PFSK-1 (cell line): ENCODE results near the gene MBD3L5.
"Not testable (repeated sequence)": the region's sequence is repeated elsewhere in the genome, so short reads cannot be mapped to it uniquely, and the experiment has no call there.

Source experiments
- FOXP2 ChIP-seq: optimal IDR thresholded peaks from 2 replicates; pipeline ENCODE3; 2011; ENCODE audit warnings: borderline replicate concordance, control low read depth, inconsistent platforms; ENCODE audit not compliant: insufficient read depth; ENCODE audit errors: extremely low read length, extremely low read depth
- POLR2AphosphoS5 ChIP-seq: IDR thresholded peaks from 2 replicates; pipeline ENCODE4 v1.6.1; 2012; ENCODE audit warnings: low read depth, mild to moderate bottlenecking, control low read depth, low read length, moderate library complexity
- REST ChIP-seq, 2 experiments: IDR thresholded peaks; 2 replicates each; pipeline versions ENCODE4 v1.6.1 to v1.8.0; 2011 to 2012; ENCODE audit warnings: low read depth in 2 of 2, low read length in 2 of 2, control low read depth in 1 of 2, inconsistent platforms in 1 of 2, mild to moderate bottlenecking in 1 of 2, moderate library complexity in 1 of 2; ENCODE audit not compliant: insufficient read depth in 1 of 2
- SIN3A ChIP-seq: IDR thresholded peaks from 2 replicates; pipeline ENCODE4 v1.6.1; 2012; ENCODE audit warnings: mild to moderate bottlenecking, low read length, moderate library complexity, borderline replicate concordance; ENCODE audit not compliant: insufficient read depth
- TAF1 ChIP-seq: IDR thresholded peaks from 2 replicates; pipeline ENCODE4 v1.6.1; 2012; ENCODE audit warnings: low read length, control low read depth, borderline replicate concordance; ENCODE audit not compliant: insufficient read depth

MBD3L5 gene

GRCh38 chr19:7013678-7014077 lies 16.7 kb upstream of the MBD3L5 start:
- TF ChIP-seq REST (IDR thresholded peaks at IDR 0.05; ENCODE audit: insufficient read depth in 1 of 2, low read depth in 2 of 2, low read length in 2 of 2) (no peak), POLR2AphosphoS5 (no peak)

GRCh38 chr19:7018828-7019227 lies 11.6 kb upstream of the MBD3L5 start:
- no peak for TF ChIP-seq REST (IDR thresholded peaks at IDR 0.05; ENCODE audit: insufficient read depth in 1 of 2, low read depth in 2 of 2, low read length in 2 of 2)
- no peak for TF ChIP-seq POLR2AphosphoS5
- no peak for TF ChIP-seq FOXP2
- no peak for TF ChIP-seq SIN3A
- no peak for TF ChIP-seq TAF1

DNA sequence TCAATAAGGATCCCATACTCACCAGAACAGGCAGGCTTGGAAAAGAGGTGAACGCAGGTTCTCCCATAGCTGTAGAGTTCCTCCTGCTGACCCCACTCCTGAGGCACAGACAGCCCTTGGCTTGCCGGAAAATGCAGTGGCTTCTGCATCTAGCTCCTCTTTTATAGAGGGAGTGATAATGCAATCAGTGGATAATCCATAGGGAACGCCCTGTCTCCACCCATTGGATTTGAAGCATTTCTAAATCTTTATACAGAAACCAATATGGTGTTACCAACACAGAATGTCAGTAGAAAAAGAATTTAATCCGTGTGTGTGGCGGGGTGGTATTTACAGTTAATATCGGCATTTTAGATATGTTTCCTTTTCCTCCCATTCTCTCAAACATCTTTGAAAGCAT lies 9.0 kb upstream of the MBD3L5 start, which contains the start of gene MBD3L2B:
TSS of gene MBD3L2B (minus strand) at position 101 of the 400 bp plus-strand sequence. CDS start at position 67, 34 bp downstream.
- TF ChIP-seq TAF1, POLR2AphosphoS5, FOXP2: not testable (repeated sequence)

DNA sequence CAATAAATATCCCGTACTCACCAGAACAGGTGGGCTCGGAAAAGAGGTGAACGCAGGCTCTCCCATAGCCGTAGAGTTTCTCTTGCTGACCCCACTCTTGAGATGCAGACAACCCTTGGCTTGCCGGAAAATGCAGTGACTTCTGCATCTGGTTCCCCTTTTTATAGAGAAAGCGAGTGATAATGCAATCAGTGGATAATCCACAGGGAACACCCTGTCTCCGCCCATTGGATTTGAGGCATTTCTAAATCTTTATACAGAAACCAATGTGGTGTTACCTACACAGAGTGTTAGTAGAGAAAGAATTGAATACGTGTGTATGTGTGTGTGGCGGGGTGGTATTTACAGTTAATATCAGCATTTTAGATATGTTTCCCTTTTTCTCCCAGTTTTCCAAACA lies 9.7 kb downstream of the MBD3L5 start, which contains the start of gene MBD3L4:
TSS of gene MBD3L4 (minus strand) at position 101 of the 400 bp plus-strand sequence. CDS start at position 66, 35 bp downstream.
- not testable (repeated sequence) for TF ChIP-seq POLR2AphosphoS5, TAF1, SIN3A

GRCh38 chr19:7049021-7049420 lies 18.6 kb downstream of the MBD3L5 start, which contains the start of gene MBD3L2:
Gene MBD3L2 (plus strand): TSS chr19:7049321. CDS start chr19:7049374, 53 bp downstream.
- not testable (repeated sequence) for TF ChIP-seq REST (IDR thresholded peaks at IDR 0.05; ENCODE audit: insufficient read depth in 1 of 2, low read depth in 2 of 2, low read length in 2 of 2); POLR2AphosphoS5; TAF1

GRCh38 chr19:7058576-7058975 lies 28.2 kb downstream of the MBD3L5 start, which contains the start of gene MBD3L3:
Gene MBD3L3 (minus strand): TSS chr19:7058676. CDS start chr19:7058605, 71 bp downstream.
- not testable (repeated sequence) for TF ChIP-seq POLR2AphosphoS5, TAF1, FOXP2

DNA sequence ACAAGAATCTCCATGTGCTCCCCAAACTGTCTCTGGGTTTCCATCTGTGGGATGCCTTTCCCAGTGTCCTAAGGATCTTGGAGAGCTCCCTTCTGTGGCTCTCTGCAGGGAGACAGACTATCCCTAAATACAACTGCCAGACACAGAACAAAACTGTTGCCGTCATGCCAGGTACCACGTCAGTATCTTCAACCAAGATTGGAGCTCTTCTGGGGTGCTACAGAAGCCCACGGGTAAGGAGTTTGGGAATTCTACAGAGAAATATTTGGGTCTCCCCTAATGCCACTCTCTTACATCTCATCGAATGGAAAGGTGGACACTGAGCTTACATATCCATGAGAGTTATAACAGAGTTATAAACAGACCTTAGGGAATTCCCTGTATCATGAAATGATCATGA lies 33.0 kb downstream of the MBD3L5 start:
- TF ChIP-seq REST (IDR thresholded peaks at IDR 0.05; ENCODE audit: insufficient read depth in 1 of 2, low read depth in 2 of 2, low read length in 2 of 2) (no peak), FOXP2 (no peak), POLR2AphosphoS5 (no peak), TAF1 (no peak), SIN3A (no peak)
